Fibroblast of villous mesenchyme (primary cell): ENCODE data around the gene CCL19. TPM values are rescaled to one million over a fixed set of nuclear protein-coding genes. Genes with fewer than 3 reads are reported as not detected.

ENCODE experiments used
- DNase-seq: peaks from one replicate; pipeline ENCODE4 v3.0.0-alpha.2; 2010; ENCODE audit warnings: low read depth
- H3K4me3 ChIP-seq: 2 replicates; pipeline ENCODE4 v1.5.1; 2011; ENCODE audit warnings: low read depth, mild to moderate bottlenecking, low read length
- total RNA-seq: library from RNA; depleted of rRNA; stranded (reverse); fragments of >200 nt; gene quantifications from 2 replicates; pipeline ENCODE4 v1.2.3, GENCODE V29; 2012
- TF ChIP-seq, protein P1 (sequence below): IDR thresholded peaks from 2 replicates; pipeline ENCODE4 v1.5.1; 2012; ENCODE audit warnings: low read depth, mild to moderate bottlenecking, low read length; ENCODE audit not compliant: insufficient read depth

Gene CCL19
- total RNA-seq, 1 donor: not detected

DNA sequence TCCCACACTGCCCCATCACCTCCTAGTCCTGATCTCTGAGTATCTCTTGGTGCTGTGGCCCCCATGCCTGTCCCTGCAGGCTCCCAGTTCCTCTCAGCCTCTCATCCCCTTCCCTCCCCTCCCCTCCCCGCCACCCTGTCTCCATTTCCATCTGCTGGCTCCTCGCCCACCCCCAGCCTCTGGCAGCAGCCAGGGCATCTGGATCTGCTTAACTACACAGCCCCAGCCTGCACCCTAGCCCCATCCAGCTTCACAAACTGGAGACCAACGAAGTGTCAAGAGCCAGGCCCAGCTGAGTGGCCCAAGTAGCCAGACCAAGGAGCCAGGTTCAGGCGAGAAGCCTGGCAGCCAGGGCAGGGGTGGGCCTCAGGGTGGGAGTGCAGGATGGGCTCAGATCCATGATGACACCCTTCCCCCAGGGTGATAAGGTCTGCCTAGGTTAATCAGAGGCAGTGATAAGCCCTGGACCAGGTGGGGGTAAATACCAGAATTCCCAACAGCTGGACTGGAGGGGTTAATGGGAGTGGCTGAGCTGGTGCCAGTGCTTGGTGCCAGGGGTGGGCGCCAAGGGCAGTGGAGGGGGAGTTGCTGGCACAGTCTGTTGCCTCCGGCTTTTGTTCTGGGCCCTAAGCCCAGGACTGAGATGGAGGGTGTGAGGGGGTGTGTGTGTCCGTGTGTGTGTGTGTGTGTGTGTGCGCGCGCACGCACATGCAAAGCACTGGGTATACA, 36.6 kb downstream of the CCL19 start:
- peak; percentile 43 for DNase-seq
- TF ChIP-seq, protein P1, sequence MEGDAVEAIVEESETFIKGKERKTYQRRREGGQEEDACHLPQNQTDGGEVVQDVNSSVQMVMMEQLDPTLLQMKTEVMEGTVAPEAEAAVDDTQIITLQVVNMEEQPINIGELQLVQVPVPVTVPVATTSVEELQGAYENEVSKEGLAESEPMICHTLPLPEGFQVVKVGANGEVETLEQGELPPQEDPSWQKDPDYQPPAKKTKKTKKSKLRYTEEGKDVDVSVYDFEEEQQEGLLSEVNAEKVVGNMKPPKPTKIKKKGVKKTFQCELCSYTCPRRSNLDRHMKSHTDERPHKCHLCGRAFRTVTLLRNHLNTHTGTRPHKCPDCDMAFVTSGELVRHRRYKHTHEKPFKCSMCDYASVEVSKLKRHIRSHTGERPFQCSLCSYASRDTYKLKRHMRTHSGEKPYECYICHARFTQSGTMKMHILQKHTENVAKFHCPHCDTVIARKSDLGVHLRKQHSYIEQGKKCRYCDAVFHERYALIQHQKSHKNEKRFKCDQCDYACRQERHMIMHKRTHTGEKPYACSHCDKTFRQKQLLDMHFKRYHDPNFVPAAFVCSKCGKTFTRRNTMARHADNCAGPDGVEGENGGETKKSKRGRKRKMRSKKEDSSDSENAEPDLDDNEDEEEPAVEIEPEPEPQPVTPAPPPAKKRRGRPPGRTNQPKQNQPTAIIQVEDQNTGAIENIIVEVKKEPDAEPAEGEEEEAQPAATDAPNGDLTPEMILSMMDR: no peak
- H3K4me3 ChIP-seq: no peak overlapping the region

DNA sequence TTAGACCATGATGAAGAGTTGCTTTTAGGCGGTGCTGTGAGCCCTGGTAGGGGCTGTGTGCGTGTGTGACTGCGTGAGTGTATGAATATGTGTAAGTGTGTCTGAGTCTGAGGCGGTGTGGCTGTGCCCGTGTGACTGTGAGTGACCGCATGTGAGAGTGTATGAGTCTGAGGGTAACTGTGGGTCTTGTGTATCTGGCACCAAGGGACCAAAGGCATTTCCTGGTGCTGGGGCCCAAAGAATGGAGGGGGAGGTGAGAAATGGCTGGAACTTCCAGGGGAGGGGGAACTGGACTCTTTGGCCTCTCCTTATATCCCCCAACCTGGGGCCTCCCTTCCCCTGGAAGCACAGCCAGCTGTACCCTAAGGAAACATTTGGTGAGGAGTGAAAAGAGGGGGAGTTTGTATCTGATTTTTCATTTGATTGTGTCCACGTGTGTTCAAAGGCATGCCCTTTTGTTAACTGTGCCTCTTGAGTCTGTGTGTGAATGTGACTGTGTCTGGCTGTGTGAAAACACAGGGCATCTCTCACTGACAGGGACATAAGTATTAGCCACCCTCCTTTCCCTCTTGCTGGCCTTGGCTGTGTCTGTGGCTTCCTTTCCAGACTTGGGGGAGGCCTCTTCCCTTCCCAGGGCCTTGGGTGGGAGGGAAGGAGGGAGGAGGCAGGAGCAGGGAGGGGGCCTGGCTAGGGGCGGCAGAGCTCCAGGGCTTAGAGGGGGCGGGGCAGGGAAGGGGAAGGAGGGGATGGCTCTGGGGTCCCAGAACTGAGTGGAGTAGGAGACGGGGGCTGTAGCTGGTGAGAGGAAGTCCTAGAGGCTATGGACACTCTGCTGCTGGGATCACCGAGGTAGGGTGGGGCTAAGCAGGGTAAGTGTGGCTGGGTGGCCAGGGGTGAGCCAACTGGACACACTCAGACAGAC, 37.7 kb downstream of the CCL19 start:
- TF ChIP-seq, protein P1: no peak
- H3K4me3 ChIP-seq: no peak overlapping the region
- no peak for DNase-seq

DNA sequence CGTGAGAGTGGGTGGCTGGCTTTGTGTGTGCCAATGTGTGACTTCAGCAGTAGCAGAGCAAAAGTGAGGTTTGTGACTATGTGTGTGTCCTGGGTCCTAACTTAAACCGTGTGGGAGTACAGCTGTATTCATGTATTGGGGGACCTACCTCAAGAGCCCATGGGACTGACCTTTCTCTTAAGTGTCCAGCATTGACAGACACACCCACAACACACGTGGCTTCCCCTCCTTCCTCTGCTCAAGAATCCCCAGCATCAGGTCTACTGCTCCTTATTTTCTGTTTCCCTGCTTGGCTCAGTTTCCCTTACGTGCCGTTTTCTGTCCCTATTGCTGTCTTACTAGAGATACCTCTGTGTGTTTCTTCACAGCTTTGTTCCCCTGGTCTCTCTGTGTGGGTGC, 38.5 kb downstream of the CCL19 start:
- TF ChIP-seq, protein P1: no peak
- DNase-seq: no peak
- peak overlapping the region; percentile 53 for H3K4me3 ChIP-seq

DNA sequence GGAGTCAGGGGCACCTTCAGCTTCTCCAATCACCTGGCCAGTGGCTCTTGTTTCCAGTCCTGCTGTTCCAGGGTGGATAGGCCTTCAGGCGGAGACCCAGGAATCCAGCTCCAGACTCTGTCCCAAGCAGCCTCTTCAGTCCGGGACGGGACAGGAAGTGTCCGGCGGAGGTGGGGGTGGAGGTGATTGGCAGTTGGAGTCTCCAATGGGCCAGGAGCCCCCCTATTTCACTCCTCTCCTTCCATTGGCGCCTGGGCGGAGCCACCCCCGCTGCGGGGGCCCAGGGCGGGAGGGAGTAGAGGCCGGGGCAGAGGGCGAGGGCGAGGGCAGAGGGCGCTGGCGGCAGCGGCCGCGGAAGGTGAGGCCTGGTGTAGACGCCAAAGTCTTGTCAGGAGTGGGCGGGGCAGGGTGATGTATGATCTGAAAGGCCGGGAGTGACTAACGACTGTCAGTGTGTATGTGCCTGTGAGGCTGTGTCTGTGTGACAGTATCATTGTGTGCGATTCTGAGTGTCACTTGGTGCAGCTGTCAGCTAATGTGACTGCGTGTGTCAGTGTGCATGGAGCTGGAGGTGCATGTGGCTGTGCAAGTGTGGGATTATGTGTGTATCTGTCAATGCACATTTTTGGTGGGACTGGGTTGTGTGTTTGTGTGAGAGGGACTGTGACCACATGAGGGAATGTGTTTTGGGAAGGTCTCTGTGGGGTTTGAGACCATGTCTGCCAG, 39.0 kb downstream of the CCL19 start, which contains the start of gene IL11RA:
Gene IL11RA (plus strand): TSS at position 310 of the 726 bp plus-strand sequence. CDS start 3,033 bp downstream, outside the sequence.
- DNase-seq: peak; percentile 88
- peak within 1 kb of the TSS; percentile 53 for H3K4me3 ChIP-seq
- TF ChIP-seq, protein P1: no peak

DNA sequence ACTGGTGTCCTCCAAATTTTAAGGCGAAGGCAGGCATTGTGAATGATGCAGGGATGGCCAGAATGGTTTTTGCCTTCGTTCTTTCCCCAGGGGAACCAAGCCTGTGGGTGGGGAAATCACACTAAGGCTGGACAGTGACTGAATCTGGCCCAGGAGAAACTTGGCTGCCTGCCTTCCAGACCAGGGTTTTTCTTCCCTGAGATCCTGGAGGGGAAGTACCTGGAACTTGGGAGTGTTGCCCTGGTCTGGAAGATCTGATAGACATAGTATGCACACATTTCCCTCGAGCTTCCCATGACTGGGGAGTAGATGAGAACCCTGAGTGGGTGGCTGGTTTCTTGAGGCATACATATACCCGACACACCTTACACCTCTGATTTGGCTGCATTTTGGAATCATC, 39.8 kb downstream of the CCL19 start:
- TF ChIP-seq, protein P1: no peak
- peak overlapping the region; percentile 53 for H3K4me3 ChIP-seq
- DNase-seq: peak; percentile 51

DNA sequence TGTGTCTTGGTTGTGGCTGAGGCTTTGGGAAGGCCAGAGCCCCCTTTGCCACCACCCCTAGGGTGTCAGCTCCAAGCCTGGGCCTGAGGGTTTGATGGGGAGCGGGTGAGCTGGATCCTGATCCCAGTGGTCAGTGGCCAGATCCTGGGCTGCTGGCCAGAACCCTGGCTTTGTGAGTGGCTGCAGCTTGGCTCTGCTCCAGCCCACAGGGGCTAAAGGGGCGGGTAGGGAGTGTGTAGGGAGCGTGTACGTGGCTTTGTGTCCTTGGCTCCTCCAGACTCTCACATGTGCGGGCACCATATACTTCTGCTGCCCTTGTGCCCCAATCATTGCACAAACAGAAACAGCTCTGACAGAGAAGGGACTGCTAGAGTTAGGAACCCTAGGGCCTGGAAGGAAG, 40.3 kb downstream of the CCL19 start:
- TF ChIP-seq, protein P1: no peak
- no peak overlapping the region for H3K4me3 ChIP-seq
- DNase-seq: peak; percentile 26
